GM20000 (cell line): ENCODE results near the gene CSTA.

Experiments
- DNase-seq: peaks from one replicate; pipeline ENCODE4 v3.0.0; 2012; ENCODE audit warnings: low spot score
- CTCF ChIP-seq: IDR thresholded peaks from 2 replicates; pipeline ENCODE4 v1.5.1; 2012; ENCODE audit warnings: mild to moderate bottlenecking, control low read depth; ENCODE audit errors: extremely low read depth, missing control alignments

CSTA gene

GRCh38 chr3:122322095-122323075 is 2.7 kb upstream of the CSTA start:
- peak; percentile 42 for DNase-seq
- TF ChIP-seq CTCF = no peak

- DNase-seq = no peak
- TF ChIP-seq CTCF = no peak
Measured at GRCh38 chr3:122325769-122326168, 721 bp downstream of the CSTA start.

- TF ChIP-seq CTCF = no peak
- no peak for DNase-seq
Measured at GRCh38 chr3:122331886-122332285, 6.8 kb downstream of the CSTA start.

- TF ChIP-seq CTCF = no peak
- DNase-seq = no peak
Measured at GRCh38 chr3:122332551-122332950, 7.5 kb downstream of the CSTA start.

- DNase-seq = no peak
- TF ChIP-seq CTCF = no peak
Measured at GRCh38 chr3:122342803-122343202, 17.8 kb downstream of the CSTA start.

GRCh38 chr3:122343654-122344053 is 18.6 kb downstream of the CSTA start:
- no peak for TF ChIP-seq CTCF
- no peak for DNase-seq

GRCh38 chr3:122349171-122349570 is 24.1 kb downstream of the CSTA start:
- no peak for DNase-seq
- no peak for TF ChIP-seq CTCF
